ENCODE results near the gene CEBPB. TPM values are rescaled to one million over a fixed set of nuclear protein-coding genes. Genes with fewer than 3 reads are reported as not detected.

Gene CEBPB
- total RNA-seq, 4 donors from 2014 or later = 105 to 195 (median 144) TPM

DNA sequence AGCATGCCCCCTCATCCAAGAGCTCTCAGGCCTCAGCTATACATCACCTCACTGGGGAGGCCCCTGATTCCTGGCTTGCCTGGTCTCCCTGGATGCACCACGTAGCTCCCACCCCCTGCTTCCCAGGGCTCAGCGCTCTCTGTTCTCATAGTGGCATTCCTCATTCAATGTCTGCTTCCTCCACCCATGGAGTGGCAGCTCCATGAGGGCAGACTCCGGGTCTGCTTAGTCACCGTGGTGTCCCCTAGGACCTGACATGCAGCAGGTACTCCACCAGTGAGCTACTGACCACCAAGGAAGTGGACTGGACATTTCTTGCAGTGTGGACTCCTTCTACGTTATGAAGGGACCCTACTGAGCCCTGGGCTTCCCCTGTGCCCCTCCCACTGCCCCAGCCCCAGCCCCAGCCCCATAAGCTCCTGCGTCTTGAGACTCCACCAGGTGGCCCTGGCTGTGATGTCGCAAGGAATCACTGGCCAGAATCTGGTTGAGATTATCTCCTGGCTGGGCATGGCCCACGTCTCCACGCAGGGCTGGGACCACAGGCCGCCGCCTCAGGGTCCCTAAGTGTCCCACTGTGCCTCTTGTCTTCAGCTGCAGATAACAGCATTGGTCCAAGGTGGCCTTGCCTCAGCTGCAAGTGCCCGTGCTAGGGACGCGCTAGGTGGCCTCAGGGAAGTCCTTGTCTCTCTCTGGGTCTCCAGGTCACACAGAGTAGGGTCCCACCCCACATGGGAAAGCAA is 26.7 kb downstream of the CEBPB start:
- WGBS = 95% methylated on average over 9 of the region's 14 CpGs
- Histone ChIP-seq H3K36me3 (no peaks in the 10 kb centered on the region), H3K27me3 (no peaks in the 10 kb centered on the region), H3K9me3 (peaks cover 0 to 4% (median 0%) of the 10 kb centered on the region in 4 donors), H3K4me3 (no peak overlapping the region), H3K27ac (replicated peaks in 1 of 4) (no peak overlapping the region), H3K4me1 (peaks cover 0 to 6% (median 4%) of the 10 kb centered on the region in 4 donors)
- TF ChIP-seq POLR2AphosphoS5 (IDR thresholded peaks at IDR 0.05) (no peak), EP300 (IDR thresholded peaks at IDR 0.05) (no peak), POLR2A (IDR thresholded peaks at IDR 0.05; ENCODE audit: low read depth) (no peak)
- TF ChIP-seq, protein P1, sequence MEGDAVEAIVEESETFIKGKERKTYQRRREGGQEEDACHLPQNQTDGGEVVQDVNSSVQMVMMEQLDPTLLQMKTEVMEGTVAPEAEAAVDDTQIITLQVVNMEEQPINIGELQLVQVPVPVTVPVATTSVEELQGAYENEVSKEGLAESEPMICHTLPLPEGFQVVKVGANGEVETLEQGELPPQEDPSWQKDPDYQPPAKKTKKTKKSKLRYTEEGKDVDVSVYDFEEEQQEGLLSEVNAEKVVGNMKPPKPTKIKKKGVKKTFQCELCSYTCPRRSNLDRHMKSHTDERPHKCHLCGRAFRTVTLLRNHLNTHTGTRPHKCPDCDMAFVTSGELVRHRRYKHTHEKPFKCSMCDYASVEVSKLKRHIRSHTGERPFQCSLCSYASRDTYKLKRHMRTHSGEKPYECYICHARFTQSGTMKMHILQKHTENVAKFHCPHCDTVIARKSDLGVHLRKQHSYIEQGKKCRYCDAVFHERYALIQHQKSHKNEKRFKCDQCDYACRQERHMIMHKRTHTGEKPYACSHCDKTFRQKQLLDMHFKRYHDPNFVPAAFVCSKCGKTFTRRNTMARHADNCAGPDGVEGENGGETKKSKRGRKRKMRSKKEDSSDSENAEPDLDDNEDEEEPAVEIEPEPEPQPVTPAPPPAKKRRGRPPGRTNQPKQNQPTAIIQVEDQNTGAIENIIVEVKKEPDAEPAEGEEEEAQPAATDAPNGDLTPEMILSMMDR (IDR thresholded peaks at IDR 0.05) = no peak
- no peak for DNase-seq (ENCODE audit: extremely low spot score)
- intact Hi-C loops (cut with DNase I) = no loop called here

DNA sequence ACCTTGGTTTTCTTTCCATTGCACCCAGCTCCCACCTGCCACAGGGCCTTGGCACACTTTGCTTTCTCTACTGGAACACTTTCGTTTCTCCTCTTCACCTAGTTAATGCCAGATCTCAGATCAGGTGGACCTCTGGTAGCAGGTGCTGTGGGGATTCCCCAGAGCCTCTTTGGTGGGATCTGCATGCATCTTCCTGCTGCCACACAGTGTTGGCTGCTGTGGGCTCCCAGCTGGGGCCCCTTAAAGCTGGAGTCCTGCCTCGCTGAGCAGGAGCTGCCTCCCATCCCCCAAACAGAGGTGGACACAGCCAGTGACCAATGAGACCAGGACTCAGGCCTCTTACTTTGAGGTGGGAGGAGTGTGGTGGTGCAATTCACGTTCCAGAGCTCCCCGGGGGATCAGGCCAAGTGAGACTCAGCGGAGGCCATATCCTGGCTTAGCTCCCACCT is 28.4 kb downstream of the CEBPB start:
- peaks cover 0 to 4% (median 1%) of the 10 kb centered on the region in 4 donors for H3K9me3 ChIP-seq
- no peaks in the 10 kb centered on the region for H3K36me3 ChIP-seq
- no peak overlapping the region for H3K4me3 ChIP-seq
- peaks cover 5 to 16% (median 7%) of the 10 kb centered on the region in 4 donors for H3K4me1 ChIP-seq
- intact Hi-C loops (cut with DNase I) = no loop called here
- WGBS = 67% methylated on average over 4 of the region's 5 CpGs
- DNase-seq (ENCODE audit: extremely low spot score) = no peak
- no peaks in the 10 kb centered on the region for H3K27me3 ChIP-seq
- TF ChIP-seq EP300 (IDR thresholded peaks at IDR 0.05) (no peak), POLR2A (IDR thresholded peaks at IDR 0.05; ENCODE audit: low read depth) (no peak), POLR2AphosphoS5 (IDR thresholded peaks at IDR 0.05) (no peak)
- TF ChIP-seq, protein P1 (IDR thresholded peaks at IDR 0.05) = no peak
- no peak overlapping the region for H3K27ac ChIP-seq (replicated peaks in 1 of 4)

DNA sequence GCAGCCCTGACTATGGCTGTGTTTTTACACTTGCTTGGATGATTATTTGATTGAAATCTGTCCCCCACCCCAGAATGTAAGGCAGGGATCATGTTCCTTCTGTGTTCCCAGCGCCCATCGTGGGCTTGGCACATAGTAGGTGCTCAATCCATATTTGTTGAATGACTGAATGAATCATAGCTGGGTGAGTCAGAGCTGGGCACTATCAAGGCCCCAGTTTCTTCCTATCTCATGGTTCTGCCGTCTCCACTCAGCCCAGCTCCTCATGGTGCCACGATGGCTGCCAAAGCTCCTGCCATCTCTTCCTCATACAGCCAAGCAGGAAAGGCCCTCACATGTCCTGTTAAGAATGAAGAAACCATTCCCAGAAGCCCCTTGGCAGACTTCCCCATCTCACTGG is 29.0 kb downstream of the CEBPB start:
- no peak overlapping the region for H3K27ac ChIP-seq (replicated peaks in 1 of 4)
- TF ChIP-seq, protein P1 (IDR thresholded peaks at IDR 0.05) = no peak
- TF ChIP-seq EP300 (IDR thresholded peaks at IDR 0.05) (no peak), POLR2A (IDR thresholded peaks at IDR 0.05; ENCODE audit: low read depth) (no peak), POLR2AphosphoS5 (IDR thresholded peaks at IDR 0.05) (no peak)
- intact Hi-C loops (cut with DNase I) = no loop called here

DNA sequence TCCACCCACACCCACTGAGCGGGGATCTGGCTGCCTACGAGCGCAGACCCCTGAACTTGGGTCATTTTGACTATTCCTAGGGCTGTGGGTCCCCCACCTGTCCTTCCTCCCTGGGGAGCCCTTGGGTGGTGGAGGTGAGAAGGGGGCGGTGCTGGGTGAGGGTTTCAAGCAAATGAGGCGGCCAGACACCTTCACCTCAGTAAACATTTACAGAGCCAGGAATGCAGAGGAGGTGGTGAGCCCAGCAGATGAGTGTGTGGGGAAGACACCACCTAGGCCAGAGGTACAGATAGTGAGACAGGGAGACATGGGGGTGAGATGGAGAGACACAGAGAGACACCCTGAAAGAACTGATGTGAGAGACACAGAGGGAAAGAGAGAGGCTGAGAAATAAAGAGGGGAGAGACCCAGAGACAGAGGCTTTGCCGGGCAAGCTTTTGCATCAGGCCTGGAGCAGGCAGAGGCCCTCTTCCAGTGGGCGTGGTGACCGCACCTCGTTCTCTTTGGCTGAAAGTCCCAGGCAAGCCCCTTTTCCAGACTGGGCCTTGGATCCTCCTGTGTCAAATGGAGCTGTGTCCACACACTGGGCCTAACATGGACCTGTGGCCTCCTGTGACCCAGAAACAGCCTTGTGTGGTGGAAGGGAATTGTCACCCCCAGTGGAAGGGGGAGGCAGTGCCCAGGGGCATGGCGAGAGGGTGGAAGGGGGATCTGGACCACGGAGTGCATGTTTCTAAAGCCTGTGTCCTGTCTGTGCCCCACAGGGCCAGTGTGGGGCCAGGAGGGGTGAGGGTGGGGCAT is 29.7 kb downstream of the CEBPB start:
- Histone ChIP-seq H3K36me3 (no peaks in the 10 kb centered on the region), H3K4me3 (no peak overlapping the region), H3K27me3 (no peaks in the 10 kb centered on the region), H3K27ac (replicated peaks in 1 of 4) (peak overlapping the region in 1 of 4 donors; percentile 7), H3K4me1 (peaks cover 13 to 29% (median 18%) of the 10 kb centered on the region in 4 donors), H3K9me3 (peaks cover 0 to 5% (median 2%) of the 10 kb centered on the region in 4 donors)
- no peak for DNase-seq (ENCODE audit: extremely low spot score)
- intact Hi-C loops (cut with DNase I) = no loop called here
- no peak for TF ChIP-seq EP300 (IDR thresholded peaks at IDR 0.05)
- TF ChIP-seq POLR2AphosphoS5 (IDR thresholded peaks at IDR 0.05) = no peak
- TF ChIP-seq, protein P1 (IDR thresholded peaks at IDR 0.05) = no peak
- no peak for TF ChIP-seq POLR2A (IDR thresholded peaks at IDR 0.05; ENCODE audit: low read depth)
- WGBS = 83% methylated on average over 10 of the region's 11 CpGs

More for the DNA sequence above, 29.0 kb downstream of the CEBPB start:
- WGBS = 67% methylated on average over 4 of the region's 4 CpGs
- Histone ChIP-seq H3K9me3 (peaks cover 0 to 5% (median 2%) of the 10 kb centered on the region in 4 donors), H3K27me3 (no peaks in the 10 kb centered on the region), H3K36me3 (no peaks in the 10 kb centered on the region), H3K4me3 (no peak overlapping the region), H3K4me1 (peaks cover 11 to 22% (median 13%) of the 10 kb centered on the region in 4 donors)
- no peak for DNase-seq (ENCODE audit: extremely low spot score)

Data from esophagus muscularis mucosa (tissue), 4 donors.